ENCODE results near the gene IQCH.

DNA sequence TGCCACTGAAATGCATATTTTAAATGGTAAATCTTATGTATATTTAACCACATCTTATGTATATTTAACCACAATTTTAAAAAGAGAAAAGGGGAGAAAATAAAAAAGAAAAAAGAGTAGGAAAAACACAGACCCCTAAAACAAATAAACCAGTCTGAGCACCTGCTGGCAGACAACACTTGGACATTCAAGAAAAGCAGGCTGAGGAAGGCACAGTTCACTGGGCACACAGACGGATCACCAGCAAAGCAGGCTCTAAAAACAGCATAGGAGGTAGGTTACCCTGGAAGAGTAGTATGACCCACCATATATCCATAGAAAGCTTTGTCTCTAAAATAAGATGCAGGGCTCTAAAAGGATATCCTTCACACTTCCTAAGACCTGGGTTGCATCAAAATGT lies 27.2 kb upstream of the IQCH start:
- TF ChIP-seq EZH2 (IDR thresholded peaks at IDR 0.05; ENCODE audit: insufficient read depth, poor library complexity, severe bottlenecking), result no peak
- TF ChIP-seq EZH2phosphoT487 (IDR thresholded peaks at IDR 0.05; ENCODE audit: insufficient read depth, low read depth), result no peak
